HL-60 (cell line): Measurements from ENCODE around the gene FCGBP.

Experiments used
- CTCF ChIP-seq: IDR thresholded peaks from one replicate; pipeline ENCODE4 v1.5.1; 2011; ENCODE audit warnings: low read length, control low read depth, inconsistent platforms; ENCODE audit not compliant: insufficient read depth
- GABPA ChIP-seq: IDR thresholded peaks from 2 replicates; pipeline ENCODE4 v1.6.1; 2012; ENCODE audit warnings: low read depth
- POLR2AphosphoS5 ChIP-seq: IDR thresholded peaks from 2 replicates; pipeline ENCODE4 v1.6.1; 2012; ENCODE audit warnings: low read depth
- REST ChIP-seq: IDR thresholded peaks from 2 replicates; pipeline ENCODE4 v1.6.1; 2012; ENCODE audit warnings: low read depth; ENCODE audit not compliant: insufficient replicate concordance

DNA sequence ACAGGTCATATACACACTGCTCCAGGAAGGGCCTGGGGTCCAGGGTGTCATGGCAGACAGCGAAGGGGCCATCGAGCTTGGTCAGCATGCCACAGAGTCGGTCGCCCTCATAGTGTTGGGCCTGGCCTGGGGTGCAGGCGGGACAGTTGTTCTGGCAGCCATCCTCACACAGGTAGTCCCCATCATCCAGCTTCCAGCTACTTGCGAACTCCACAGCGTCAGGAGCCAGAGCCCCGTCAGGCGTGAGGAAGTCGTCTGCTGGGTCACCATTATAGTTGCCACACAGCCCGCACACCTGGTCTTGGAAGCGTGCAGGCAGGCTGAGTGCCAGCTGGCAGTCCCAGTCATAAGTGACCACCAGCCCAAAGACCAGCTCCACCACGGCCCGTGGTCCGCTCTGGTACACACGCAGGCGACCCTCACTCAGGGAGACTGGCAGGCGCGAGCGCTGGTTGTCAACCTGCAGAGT is 16.2 kb downstream of the FCGBP start:
- no peak for TF ChIP-seq CTCF
- TF ChIP-seq POLR2AphosphoS5: no peak
- no peak for TF ChIP-seq REST
- TF ChIP-seq GABPA: no peak
